ENCODE measurements around the gene PHAX. TPM values are rescaled to one million over a fixed set of nuclear protein-coding genes. Genes with fewer than 3 reads are reported as not detected.
A peak's percentile ranks its signal among the peaks of the same experiment; 100 is the strongest.
"Not testable (repeated sequence)": the region's sequence is repeated elsewhere in the genome, so short reads cannot be mapped to it uniquely, and the experiment has no call there.

Gene PHAX, protein sequence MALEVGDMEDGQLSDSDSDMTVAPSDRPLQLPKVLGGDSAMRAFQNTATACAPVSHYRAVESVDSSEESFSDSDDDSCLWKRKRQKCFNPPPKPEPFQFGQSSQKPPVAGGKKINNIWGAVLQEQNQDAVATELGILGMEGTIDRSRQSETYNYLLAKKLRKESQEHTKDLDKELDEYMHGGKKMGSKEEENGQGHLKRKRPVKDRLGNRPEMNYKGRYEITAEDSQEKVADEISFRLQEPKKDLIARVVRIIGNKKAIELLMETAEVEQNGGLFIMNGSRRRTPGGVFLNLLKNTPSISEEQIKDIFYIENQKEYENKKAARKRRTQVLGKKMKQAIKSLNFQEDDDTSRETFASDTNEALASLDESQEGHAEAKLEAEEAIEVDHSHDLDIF
- total RNA-seq, result 10 to 100 TPM; 26.0 to 37.7 TPM
- long read RNA-seq, donor 1, full-length matches to known transcripts, result 13 of 15 reads
- long read RNA-seq, donor 1, partial matches to known transcripts, result 1 of 15 reads
- long read RNA-seq, donor 1, other reads (novel, unspliced or antisense), result 1 of 15 reads
- long read RNA-seq, donor 2, full-length matches to known transcripts, result 65 of 77 reads
- long read RNA-seq, donor 2, partial matches to known transcripts, result 6 of 77 reads
- long read RNA-seq, donor 2, other reads (novel, unspliced or antisense), result 6 of 77 reads

DNA sequence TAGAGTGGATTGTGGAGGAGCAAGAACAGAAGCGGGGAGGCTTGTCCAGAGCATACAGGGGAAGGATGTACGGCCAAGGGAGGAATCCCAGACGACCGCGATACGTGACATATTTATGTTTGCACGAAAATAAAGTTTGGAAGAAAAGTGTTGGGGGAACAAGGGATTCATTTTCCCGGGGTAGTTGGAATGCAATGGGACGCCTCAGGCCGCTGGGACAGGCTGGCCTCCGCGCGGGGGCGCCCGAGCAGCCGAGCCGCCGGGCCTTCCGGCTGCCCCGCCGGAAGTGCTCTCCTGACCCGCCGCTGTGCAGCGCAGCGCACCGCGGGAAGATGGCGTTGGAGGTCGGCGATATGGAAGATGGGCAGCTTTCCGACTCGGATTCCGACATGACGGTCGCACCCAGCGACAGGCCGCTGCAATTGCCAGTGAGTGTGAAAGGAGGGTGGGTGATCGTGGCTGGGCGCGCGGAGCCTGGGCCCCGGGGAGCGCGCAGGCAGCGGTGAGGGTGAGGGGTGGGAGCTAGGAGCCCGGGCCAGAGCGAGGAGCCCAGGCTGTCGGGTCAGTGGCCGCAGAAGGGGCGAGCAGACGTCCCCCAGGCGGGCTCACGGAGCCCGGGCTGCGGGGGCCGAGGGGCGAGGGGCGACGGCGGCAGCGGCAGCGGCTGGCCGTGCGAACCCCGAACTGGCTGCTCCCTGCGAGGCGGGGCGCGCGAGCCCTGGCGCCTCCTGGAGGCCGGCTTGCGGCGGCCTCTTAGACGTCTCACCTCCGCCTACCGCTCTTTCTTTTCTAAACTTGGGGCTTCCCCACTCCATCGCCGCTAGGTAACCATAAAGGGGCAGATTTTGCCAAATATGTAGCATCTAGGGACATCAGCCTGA is at the start of gene PHAX:
PHAX (plus strand) TSS at position 317 of the 881 bp plus-strand sequence; CDS start at position 333, 16 bp downstream.
- DNase-seq (ENCODE audit: low spot score), result peak; percentile 93
- intact Hi-C loops (cut with DNase I), result no loop called here

DNA sequence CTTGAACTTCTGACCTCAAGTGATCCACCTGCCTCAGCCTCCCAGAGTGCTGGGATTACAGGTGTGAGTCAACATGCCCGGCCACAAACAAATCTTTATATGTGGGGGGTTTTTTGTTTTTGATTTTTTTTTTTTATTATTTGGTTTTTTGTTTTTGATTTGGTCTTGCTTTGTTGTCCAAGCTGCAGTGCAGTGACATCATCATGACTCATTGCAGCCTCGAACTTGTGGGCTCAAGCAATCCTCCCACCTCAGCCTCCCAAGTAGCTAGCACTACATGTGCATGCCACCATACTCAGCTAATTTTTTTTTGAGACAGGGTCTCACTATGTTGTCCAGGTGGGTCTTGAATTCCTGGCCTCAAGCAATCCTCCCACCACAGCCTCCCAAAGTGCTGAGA is 48.1 kb upstream of the PHAX start:
- DNase-seq (ENCODE audit: low spot score), result no peak
- intact Hi-C loops (cut with DNase I), result no loop called here

DNA sequence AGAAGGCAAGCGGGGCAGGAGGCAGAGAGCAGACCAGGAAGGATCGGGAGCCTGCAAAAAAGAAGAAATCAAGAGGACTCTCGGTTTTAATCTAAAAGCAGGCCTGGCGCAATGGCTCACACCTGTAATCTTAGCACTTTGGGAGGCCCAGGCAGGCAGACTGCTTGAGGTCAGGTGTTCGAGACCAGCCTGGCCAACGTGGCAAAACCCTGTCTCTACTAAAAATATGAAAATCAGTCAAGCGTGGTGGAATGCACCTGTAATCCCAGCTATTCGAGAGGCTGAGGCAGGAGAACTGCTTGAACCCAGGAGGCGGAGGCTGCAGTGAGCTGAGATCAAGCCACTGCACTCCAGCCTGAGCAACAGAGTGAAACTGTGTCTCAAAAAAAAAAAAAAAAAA is 45.6 kb upstream of the PHAX start:
- DNase-seq (ENCODE audit: low spot score); intact Hi-C loops (cut with DNase I): not testable (repeated sequence)

DNA sequence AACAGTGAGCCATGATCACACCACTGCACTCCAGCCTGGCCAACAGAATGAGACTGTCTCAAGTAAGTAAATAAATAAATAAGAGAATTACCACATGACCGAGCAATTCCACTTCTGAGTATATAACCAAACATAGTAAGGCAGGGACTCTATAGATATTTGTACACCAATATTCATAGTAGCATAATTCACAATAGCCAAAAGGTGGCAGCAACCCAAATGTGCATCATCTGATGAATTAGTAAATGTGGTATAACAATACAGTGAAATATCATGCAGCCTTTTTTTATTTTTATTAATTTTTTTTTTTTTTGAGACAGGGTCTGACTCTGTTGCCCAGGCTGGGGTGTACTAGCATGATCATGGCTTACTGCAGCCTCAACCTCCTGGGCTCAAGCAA is 38.8 kb upstream of the PHAX start:
- intact Hi-C loops (cut with DNase I), result no loop called here
- no peak for DNase-seq (ENCODE audit: low spot score)

DNA sequence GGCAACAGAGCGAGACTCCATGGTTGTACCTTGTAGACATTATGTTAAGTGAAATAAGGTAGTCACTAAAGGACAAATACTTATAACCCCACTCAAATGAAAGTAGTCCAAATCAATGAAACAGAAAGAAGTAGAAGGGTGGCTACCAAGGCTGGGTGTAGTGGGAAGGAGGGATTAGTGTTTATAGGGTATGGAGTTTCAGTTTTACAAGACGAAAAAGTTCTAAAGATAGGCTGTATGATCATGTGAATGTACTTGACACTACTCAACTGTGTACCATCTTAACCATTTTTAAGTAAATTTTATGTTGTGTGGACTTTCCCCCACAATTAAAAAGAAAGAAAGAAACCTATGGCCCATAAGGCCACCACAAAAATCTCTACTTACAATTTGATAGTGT is 37.9 kb upstream of the PHAX start:
- DNase-seq (ENCODE audit: low spot score), result no peak
- intact Hi-C loops (cut with DNase I), result no loop called here

DNA sequence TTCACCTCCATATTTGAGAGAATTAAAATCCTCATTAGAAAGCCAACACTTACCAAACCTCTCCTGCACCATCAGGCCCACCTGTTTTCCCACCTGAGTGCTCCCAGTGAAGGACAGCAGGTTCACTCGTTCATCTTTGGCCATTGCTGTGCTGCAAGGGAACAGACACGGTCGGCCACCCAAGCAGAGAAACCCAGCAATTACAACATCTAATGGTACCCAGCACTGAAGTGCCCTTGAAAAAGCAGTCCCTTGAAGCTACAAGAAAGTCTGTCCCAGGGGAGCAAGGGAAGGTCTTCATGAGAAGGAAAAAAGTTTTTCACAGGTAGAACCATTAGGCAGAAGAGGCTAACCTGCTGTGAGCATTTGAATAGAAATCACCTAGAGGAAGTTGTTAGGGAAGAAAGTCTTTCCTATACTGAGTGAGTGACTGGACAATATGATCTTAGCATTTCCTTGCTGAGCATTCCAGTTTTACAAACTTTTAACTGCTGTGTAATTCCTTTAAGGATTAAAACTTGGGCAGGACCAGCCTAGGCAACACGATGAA is 32.5 kb upstream of the PHAX start:
- intact Hi-C loops (cut with DNase I), result no loop called here
- DNase-seq (ENCODE audit: low spot score), result no peak

DNA sequence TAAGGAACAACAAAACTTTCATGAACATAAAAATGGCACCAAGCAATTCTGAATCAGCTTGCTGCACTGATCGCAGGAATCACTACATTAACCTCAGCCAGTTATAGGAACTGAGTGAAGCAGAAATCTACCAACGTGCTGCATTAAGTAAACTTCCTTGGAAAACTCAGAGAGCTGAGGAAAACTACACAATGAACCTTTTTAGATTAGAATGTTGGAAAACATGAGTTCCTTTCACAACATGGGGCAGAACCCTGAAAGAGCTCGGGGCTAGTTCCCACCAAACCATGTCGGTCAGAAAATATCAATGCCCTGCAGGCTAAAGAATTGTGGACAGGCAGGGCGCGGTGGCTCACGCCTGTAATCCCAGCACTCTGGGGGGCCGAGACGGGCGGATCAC is 25.1 kb upstream of the PHAX start:
- intact Hi-C loops (cut with DNase I), result no loop called here

DNA sequence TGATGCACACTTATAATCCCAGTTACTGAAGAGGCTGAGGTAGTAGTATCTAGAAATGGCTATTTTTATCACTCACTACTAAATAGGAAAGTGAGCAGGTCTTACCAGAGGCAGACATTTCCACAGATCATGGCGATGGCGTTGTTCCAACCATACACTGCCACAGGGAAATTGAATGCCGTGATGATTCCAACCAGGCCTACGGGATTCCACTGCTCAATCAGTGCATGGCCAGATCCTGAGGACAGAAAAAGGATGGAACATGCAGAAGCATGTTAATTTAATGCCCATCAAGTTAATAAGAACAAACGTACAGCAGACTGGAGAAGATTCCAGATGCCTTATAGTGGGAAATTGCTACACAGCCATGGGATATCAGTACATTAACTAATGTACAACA is 23.8 kb upstream of the PHAX start:
- DNase-seq (ENCODE audit: low spot score), result no peak
- intact Hi-C loops (cut with DNase I), result no loop called here

More for the DNA sequence above, 25.1 kb upstream of the PHAX start:
- no peak for DNase-seq (ENCODE audit: low spot score)

DNA sequence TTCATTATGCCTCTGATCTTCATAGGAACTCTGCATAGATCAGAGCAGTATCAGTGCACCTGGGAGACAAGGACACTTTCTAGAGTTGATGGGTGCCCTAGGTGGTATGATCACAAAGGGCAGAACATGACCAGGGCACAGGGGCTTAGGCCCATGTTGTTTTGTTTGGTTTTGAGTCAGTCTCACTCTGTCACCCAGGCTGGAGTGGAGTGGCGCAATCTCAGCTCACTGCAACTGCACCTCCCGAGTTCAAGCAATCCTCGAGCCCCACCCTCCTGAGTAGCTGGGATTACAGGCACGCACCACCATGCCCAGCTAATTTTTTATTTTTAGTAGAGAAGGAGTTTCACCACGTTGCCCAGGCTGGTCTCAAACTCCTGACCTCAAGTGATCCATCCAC is 23.3 kb upstream of the PHAX start:
- no peak for DNase-seq (ENCODE audit: low spot score)
- intact Hi-C loops (cut with DNase I), result no loop called here

DNA sequence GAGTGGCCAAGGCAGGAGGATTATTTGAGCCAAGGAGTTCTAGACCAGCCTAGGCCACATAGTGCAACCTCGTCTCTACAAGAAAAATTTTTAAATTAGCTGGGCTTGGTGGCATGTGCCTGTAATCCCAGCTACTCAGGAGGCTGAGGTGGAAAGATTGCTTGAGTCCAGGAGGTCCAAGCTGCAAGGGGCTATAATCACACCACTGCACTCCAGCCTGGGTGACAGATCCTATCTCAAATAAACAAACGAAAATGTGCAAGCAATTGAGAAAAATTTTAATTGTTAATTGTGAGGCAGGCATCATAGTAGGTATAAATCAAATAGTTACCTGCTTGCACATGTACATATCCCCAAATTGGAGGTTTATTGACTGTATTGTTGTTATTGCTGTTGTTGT is 21.0 kb upstream of the PHAX start:
- no peak for DNase-seq (ENCODE audit: low spot score)
- intact Hi-C loops (cut with DNase I), result no loop called here

DNA sequence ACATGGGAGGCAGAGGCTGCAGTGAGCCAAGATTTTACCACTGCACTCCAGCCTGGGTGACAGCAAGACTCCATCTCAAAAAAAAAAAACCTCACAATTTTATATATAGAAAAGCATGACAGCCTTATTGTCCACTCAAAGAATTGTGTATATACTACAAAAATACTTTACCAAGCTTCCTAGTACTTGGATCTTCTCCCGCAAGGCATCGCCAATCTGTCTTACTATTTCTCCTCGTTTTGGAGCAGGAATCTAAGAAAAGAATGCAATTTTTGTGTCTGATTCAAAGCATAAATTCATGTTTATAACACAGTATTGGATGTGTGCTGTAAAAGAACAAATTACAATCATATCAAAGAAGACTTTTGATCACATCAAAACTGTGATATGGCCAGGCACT is 17.0 kb upstream of the PHAX start:
- no peak for DNase-seq (ENCODE audit: low spot score)
- intact Hi-C loops (cut with DNase I), result no loop called here

DNA sequence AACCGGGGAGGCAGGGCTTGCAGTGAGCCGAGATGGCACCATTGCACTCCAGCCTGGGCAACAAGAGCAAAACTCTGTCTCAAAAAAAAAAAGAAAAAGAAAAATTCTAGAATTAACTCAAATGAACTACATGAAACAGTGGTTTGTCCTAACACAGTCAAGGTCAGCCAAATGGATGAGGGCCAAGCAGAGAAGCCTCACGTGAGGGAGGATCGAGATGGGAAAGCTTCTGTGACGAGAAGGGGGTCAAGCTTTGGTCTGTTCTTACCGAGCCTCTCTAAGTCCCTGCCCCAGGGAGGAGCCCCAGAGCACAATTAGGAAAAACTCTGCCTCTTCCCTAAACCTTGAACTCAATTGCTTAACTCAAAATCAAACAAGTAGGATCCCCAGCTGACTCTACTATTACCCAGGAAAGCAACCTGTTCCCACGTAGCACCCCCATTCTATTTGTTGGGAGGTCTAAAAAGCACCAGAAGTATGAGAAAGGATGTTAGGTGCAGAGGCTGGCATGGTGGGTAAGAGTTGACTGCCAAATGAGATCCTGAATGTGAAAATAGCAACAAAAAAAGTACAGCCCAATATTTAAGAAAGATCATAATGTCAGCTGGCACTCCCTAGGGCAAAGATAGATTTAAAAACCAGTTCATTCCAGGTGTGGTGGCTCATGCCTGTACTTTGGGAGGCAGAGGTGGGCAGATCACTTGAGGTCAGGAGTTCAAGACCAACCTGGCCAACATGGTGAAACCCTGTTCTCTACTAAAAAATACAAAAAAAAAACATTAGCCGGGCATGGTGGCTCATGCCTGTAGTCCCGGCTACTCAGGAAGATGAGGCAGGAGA is 13.0 kb upstream of the PHAX start:
- intact Hi-C loops (cut with DNase I), result no loop called here
- DNase-seq (ENCODE audit: low spot score), result no peak

DNA sequence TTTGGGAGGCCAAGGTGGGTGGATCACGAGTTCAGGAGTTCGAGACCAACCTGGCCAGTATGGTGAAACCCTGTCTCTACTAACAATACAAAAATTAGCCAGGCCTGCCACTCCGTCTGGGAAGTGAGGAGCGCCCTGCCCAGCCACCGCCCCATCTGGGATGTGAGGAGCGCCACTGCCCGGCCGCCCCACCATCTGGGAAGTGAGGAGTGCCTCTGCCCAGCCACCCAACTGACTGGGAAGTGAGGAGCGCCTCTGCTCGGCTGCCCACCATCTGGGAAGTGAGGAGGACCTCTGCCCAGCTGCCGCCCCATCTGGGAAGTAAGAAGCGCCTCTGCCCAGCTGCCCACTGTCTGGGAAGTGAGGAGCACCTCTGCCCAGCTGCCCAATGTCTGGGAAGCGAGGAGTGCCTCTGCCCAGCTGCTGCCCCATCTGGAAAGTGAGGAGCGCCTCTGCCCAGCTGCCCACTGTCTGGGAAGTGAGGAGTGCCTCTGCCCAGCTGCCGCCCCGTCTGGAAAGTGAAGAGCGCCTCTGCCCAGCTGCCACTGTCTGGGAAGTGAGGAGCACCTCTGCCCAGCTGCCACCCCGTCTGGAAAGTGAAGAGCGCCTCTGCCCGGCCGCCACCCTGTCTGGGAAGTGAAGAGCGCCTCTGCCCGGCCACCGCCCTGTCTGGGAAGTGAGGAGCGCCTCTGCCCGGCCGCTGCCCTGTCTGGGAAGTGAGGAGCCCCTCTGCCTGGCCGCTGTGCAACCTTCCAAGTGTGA is 11.0 kb upstream of the PHAX start:
- intact Hi-C loops (cut with DNase I), result no loop called here
- no peak for DNase-seq (ENCODE audit: low spot score)

DNA sequence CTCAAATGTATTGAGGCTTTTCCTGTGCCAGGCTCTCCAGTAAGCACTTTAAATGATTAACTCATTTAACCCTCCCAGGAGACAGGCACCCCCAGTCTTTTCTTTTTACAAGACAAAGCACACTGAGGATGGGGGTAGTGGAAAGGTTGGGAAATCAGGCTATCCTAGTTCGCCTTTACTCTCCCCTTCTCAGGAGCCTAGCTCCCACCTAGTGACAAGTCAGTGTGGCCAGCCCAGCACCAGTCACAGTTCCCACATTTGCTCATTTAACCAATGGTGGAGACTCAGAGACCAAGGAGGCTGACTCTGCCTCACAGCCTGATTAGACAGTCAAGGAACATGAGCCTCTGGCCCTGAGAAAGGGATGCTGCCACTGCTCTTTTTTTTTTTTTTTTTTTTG is 9.2 kb upstream of the PHAX start:
- no peak for DNase-seq (ENCODE audit: low spot score)
- intact Hi-C loops (cut with DNase I), result no loop called here

DNA sequence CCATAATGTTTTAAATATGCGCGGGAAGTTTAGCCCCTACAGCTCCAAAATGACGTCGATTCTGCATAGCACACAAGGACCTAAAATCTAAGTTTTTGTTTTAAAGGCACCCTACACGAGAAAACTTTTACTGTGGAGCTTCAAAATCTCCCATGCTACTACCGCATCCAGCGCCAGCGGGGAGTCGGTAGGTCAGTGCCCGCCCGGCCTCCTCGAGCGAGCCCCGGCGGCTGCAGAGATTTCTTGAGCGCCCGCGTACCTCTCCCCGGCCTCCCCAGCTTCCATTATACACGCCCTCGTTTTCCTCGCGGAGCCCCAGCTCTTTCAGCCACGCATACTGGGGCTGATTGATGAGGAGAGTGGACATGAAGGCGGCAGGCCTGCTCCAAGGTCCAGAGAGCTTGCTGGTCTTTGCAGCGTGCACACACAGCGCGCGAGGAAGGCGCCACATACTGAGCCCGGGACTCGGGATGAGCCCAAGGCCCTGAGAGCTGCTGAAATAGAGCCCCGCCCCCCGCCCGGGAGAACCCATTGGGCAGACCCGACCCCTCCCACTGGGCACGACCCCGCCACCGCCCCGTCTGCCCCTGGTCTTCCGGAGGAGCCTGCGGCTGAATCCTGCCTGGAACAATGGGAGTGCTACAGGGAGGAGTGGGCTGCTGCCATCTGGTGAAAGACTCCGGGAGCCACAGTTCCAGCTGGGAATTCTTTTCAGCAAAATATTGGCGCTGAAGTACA is 5.8 kb upstream of the PHAX start, which contains the start of gene ALDH7A1:
ALDH7A1 (minus strand) TSS at position 472 of the 738 bp plus-strand sequence; CDS start at position 451, 21 bp downstream.
- intact Hi-C loops (cut with DNase I), result no loop called here
- peak; percentile 97 for DNase-seq (ENCODE audit: low spot score)

DNA sequence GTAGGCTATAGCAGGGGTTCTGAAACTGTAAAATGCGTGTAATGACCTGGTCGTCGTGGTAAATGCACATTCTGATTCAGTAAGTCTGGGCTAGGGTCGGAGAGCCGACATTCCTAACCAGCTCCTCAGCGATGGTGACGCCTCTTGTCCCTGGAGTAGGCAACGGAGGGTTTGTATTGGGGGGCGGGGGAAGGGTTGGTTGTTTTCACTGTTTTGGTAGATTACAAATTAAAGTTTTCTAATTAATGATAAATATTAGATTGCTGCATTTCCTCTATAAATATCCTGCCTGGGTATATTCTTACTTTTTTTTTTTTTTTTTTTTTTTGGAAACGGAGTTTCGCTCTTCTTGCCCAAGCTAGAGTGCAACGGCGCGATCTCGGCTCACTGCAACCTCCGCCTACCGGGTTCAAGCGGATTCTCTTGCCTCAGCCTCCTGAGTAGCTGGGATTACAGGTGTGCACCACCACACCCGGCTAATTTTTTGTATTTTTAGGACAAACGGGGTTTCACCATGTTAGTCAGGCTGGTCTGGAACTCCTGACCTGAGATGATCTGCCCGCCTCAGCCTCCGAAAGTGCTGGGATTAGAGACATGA is 5.2 kb upstream of the PHAX start:
- DNase-seq (ENCODE audit: low spot score), result no peak
- intact Hi-C loops (cut with DNase I), result no loop called here

DNA sequence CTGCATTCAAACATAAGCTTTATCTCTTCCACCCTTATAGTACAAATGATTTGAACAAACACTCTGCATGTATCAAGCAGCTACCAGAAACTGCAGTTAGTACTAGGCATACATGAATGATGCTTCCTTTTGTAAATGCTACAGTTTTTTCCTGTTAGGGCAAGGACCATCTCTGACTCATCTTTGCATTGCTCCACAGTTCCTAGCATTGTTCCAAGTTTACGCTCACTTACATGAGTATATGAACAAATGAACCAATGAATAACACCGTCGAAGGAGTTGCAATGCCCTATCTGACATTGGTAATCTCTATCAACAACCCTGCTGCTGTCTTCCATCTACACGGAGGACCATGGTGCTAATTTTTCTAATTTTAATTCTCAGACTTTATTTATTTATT is 3.6 kb upstream of the PHAX start:
- intact Hi-C loops (cut with DNase I), result no loop called here
- DNase-seq (ENCODE audit: low spot score), result no peak
